ENCODE measurements around the gene PLEKHA7. TPM values are rescaled to one million over a fixed set of nuclear protein-coding genes. Genes with fewer than 3 reads are reported as not detected.

PLEKHA7 gene
- polyA plus RNA-seq, 3 donors from 2014 or later = 0.28 to 0.31 TPM; not detected in 1

DNA sequence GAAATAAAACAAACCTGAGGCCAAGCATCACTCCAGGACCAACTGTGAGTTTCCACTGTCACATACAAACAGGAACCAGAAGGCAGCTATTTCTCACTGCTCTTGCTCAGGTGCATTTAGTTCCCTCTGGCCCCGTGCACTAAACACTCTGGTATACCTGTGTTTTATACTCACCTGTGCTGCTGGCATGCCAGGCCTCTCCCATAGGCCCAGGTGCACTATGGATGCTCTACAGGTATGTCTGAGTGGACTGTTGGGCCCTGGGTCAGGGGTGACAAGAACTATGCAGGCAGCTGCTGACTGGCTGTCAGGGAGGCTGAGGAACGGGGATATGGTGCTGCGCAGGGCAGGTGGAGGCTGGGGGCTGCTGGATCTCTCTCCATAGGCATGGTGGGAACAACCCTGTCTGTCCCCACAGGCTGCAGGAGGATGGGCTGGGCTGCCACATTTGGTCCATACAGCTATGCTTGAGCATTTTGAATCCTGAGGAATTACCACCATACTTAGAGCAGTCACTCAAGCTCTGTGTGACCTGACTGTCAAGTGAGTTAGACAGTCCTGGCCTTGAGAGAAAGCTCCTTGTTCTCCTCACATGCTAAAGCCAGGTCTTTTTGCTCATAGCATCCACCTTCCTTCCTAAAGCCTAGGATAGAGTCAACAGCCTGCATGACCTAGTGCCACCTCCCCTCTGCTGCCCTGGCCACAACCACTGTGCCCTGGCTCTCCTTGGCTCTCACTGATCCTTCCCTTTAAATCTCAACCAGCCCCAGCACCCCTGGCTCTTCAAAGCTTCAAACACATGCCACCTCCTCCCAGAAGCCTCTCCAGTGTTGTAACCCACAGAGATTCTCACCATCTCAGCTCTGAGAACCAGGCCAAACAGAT, 202.8 kb downstream of the PLEKHA7 start:
- Mint-ChIP-seq H3K27ac (no peak overlapping the region), H3K4me3 (no peak overlapping the region), H3K9me3 (no peaks in the 10 kb centered on the region), H3K36me3 (no peaks in the 10 kb centered on the region), H3K27me3 (ENCODE audit: low read depth in 3 of 3) (peaks cover 0 to 12% (median 3%) of the 10 kb centered on the region in 3 donors), H3K4me1 (no peaks in the 10 kb centered on the region)
- DNase-seq = no peak

DNA sequence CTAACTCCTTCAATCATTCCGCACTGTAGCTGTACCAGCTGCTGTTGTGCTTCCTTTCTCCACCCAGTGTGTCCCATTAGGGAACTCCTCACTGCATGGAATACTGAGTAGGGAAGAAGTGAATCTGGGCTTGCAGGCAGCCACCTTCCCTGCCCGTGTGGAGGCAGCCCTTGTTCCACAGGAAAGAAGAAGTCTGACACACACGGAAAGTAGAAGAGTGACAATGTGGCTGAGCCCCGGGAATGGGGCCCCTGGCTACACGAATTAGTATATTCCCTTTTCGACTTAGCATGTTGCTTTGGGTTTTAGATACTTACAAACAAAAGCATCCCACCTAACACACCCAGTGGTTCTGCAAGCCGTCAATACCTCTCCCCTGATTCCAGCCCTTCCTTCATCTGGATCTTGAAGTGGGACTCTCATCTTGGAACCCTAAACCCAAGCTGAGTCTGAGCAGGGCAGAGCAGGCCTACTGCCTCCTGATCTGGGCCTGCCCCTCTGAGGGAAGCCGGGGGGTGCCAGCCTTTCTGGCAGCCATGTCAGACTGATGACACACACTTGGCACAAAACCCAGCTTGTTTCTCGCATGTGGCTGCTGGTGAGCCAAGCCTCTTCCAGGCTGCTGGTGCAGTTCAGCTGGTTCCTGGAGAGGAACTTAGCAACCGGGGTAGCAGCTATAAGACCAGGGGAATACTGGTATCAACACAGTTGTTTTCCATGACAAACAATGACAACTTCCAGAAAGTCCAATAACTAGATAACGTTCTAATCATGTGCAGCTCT, 204.1 kb downstream of the PLEKHA7 start:
- no peak overlapping the region for H3K27ac Mint-ChIP-seq
- no peak for DNase-seq

DNA sequence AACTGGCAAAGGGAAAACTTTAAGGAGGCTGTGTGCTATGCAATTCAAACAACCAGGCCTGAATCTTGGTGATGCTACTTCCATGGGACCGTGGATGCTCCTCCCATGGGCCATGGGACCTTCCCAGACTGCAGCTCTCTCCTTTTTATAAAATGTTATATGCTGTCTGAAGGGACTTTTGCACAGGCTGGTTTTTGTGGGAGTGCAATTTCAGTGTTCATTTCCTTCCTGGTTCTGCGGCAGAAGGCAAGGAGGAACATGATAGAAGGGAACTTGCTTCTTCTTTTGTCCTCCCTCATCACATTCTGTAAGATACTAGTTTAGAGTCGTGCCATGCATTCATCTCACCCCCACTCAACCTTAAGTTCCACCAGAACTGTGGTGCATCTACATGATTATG, 206.9 kb downstream of the PLEKHA7 start:
- no peaks in the 10 kb centered on the region for H3K9me3 Mint-ChIP-seq
- H3K4me1 Mint-ChIP-seq = no peaks in the 10 kb centered on the region
- H3K27ac Mint-ChIP-seq = no peak overlapping the region
- peaks cover 0 to 7% (median 3%) of the 10 kb centered on the region in 3 donors for H3K27me3 Mint-ChIP-seq (ENCODE audit: low read depth in 3 of 3)
- H3K36me3 Mint-ChIP-seq = no peaks in the 10 kb centered on the region
- no peak for DNase-seq
- H3K4me3 Mint-ChIP-seq = no peak overlapping the region

More for the DNA sequence above, 204.1 kb downstream of the PLEKHA7 start:
- H3K4me1 Mint-ChIP-seq = no peaks in the 10 kb centered on the region
- no peaks in the 10 kb centered on the region for H3K9me3 Mint-ChIP-seq
- no peaks in the 10 kb centered on the region for H3K36me3 Mint-ChIP-seq
- H3K4me3 Mint-ChIP-seq = no peak overlapping the region
- H3K27me3 Mint-ChIP-seq (ENCODE audit: low read depth in 3 of 3) = peaks cover 0 to 7% (median 3%) of the 10 kb centered on the region in 3 donors

DNA sequence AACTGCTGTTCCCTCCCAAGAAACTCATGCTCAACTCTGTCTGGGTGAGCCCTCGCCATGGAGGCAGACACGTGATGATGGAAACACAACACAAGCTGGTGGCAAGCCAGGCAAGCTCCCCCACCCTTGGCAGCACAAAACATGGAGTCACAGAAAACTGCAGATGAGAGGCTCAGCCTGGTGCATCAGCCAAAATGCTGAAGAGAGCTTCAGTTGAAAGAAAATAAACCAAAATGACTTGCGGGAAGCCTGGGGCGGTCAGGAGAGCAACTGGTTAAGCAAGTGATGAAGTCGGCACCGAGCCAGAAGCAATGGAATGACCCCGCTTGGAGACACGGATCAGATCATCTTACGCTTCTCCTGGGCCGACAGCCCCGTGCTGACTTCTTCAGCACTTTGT, 207.4 kb downstream of the PLEKHA7 start:
- Mint-ChIP-seq H3K27ac (no peak overlapping the region), H3K36me3 (no peaks in the 10 kb centered on the region), H3K4me1 (no peaks in the 10 kb centered on the region), H3K4me3 (no peak overlapping the region), H3K9me3 (no peaks in the 10 kb centered on the region), H3K27me3 (ENCODE audit: low read depth in 3 of 3) (peaks cover 0 to 6% (median 3%) of the 10 kb centered on the region in 3 donors)
- no peak for DNase-seq

DNA sequence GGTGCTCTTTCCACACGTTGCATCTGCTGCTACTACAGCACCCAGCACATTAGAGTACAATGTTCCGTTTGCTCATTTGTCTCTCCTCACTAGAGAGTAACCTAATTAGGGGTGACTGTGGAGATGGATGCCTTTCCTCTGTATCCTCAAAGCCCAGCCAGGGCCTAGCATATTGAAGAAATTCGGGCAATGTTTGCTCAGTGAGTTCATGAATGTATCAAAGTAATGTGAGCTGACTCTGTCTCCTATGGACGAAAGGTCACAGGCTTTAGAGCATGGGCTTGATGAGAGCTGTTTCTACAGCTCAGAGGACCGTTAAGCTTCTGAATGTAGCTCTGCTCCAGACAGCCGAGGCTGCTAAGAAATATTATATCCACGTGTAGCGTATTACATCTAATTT, 208.3 kb downstream of the PLEKHA7 start:
- no peaks in the 10 kb centered on the region for H3K9me3 Mint-ChIP-seq
- peaks cover 0 to 5% (median 4%) of the 10 kb centered on the region in 3 donors for H3K27me3 Mint-ChIP-seq (ENCODE audit: low read depth in 3 of 3)
- H3K27ac Mint-ChIP-seq = no peak overlapping the region

DNA sequence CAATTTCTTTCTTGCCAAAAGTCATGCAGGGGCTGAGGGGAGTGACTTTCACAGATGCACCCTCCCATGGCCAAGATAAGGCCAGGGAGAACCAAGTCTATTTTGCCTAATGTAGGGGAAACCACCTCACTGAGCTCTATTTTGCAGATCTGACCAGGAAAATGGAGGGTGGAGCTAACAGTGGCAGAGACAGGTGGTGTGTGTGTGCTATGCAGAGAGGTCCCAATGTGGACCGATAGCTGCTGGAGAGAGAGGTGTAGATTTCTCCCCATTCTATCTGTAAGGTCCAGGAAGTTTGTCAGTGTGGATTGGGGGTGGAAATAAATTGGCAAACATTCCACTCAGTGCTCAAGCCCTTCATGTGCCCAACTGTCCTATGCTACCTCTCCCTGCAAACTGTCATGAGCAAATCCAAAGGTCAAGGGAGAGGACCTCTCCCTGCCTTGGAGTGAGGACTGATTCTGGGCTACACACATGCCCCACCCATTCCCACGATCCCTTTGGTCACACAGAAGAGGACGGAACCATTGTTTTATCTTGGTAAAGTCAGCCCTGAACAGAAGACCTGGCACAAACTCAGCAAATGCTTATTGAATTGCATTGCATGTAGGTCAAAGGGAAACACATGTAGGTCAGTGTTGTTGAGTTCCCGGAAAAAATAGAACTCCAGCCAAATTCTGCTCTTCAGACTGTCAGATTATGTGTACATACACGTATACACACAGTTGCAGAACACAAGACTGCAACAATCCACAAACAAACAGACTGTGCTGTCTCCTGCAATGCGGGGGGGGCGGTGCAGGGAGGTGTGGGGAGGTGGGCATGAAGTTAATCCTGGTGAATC, 209.9 kb downstream of the PLEKHA7 start:
- no peak for DNase-seq
- Mint-ChIP-seq H3K27ac (no peak overlapping the region), H3K4me1 (no peaks in the 10 kb centered on the region), H3K9me3 (no peaks in the 10 kb centered on the region), H3K36me3 (no peaks in the 10 kb centered on the region), H3K4me3 (no peak overlapping the region), H3K27me3 (ENCODE audit: low read depth in 3 of 3) (peaks cover 0 to 6% (median 4%) of the 10 kb centered on the region in 3 donors)

More for the DNA sequence above, 208.3 kb downstream of the PLEKHA7 start:
- H3K36me3 Mint-ChIP-seq = no peaks in the 10 kb centered on the region
- DNase-seq = no peak
- H3K4me3 Mint-ChIP-seq = no peak overlapping the region
- no peaks in the 10 kb centered on the region for H3K4me1 Mint-ChIP-seq

DNA sequence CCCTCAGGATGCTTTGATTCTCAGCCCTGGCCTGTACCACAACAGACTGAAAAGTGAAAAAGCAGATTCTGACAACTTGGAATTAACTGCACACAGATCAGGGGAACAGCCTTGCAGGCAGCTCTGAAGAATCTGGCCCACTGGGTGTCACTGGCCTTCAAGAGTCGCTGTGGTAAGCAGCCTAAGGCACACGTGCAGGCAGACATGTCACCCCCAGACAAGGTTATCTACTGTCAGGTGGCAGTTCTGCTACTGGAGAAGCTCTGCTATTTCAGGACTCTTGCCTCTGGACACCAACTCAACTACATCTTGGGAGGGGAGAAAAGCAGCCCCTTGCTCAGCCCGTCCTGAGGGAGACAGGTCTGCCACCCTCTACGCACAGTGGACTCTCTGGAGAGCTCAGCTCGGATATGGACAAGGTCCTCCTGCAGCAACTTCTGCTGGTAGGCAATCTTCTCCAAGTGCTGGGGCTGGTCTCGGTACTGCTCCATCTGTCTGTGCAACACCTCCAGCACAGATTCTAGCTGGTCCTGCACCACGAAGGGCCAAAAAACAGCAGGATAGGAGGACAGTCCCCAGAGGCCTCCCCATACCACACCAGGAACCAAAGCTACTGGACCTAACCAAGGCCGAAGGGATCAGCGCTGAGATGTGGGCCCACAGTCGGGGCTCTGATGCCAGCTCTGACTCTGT, 212.8 kb downstream of the PLEKHA7 start:
- no peak overlapping the region for H3K27ac Mint-ChIP-seq
- no peaks in the 10 kb centered on the region for H3K4me1 Mint-ChIP-seq
- no peak overlapping the region for H3K4me3 Mint-ChIP-seq
- H3K27me3 Mint-ChIP-seq (ENCODE audit: low read depth in 3 of 3) = peaks cover 0 to 5% (median 3%) of the 10 kb centered on the region in 3 donors
- no peaks in the 10 kb centered on the region for H3K9me3 Mint-ChIP-seq
- DNase-seq = no peak
- H3K36me3 Mint-ChIP-seq = no peaks in the 10 kb centered on the region

DNA sequence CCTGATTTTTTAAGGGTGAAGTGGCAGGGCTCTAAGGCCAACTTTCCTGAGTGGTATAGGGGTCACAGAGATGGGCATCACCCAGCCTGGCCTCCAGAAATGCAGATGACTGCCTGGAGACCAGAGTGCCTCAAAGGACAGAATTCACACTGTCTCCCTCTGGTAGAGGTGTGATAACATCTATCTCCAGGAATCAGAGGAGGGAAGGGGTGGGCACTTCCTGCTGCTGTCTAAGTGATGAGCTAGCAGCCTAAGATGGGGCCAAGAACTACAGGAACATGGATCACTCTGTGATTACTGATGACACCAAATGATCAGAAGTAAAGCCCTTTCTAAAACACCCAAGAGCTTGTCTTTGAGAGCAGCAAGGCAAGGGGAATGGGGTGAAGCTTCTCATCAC, 213.8 kb downstream of the PLEKHA7 start:
- no peaks in the 10 kb centered on the region for H3K9me3 Mint-ChIP-seq
- H3K4me1 Mint-ChIP-seq = no peaks in the 10 kb centered on the region
- H3K4me3 Mint-ChIP-seq = no peak overlapping the region
- H3K36me3 Mint-ChIP-seq = no peaks in the 10 kb centered on the region
- H3K27ac Mint-ChIP-seq = no peak overlapping the region
- peaks cover 0 to 5% (median 1%) of the 10 kb centered on the region in 3 donors for H3K27me3 Mint-ChIP-seq (ENCODE audit: low read depth in 3 of 3)
- no peak for DNase-seq

DNA sequence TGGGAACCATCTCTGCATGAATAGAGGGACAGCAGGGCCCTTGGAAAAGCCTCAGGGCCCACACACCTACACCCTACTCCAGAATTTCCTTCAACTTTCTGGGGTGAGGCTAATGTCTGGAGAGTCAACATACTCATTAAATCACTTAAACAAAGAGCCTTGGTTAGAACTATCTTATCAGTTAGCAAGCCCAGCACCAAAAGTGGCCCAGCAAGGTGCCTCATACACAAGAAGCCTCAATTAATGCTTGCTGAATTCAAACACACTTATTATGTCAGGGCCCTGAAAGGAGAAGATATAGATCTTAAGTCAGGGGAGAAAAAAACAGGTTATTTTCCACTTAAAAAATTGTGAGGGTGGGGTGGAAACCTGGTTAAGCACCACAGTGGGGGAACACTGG, 214.3 kb downstream of the PLEKHA7 start:
- H3K36me3 Mint-ChIP-seq = no peaks in the 10 kb centered on the region
- H3K4me3 Mint-ChIP-seq = no peak overlapping the region
- no peaks in the 10 kb centered on the region for H3K9me3 Mint-ChIP-seq
- DNase-seq = no peak
- H3K4me1 Mint-ChIP-seq = no peaks in the 10 kb centered on the region
- peaks cover 0 to 6% (median 5%) of the 10 kb centered on the region in 3 donors for H3K27me3 Mint-ChIP-seq (ENCODE audit: low read depth in 3 of 3)
- no peak overlapping the region for H3K27ac Mint-ChIP-seq

DNA sequence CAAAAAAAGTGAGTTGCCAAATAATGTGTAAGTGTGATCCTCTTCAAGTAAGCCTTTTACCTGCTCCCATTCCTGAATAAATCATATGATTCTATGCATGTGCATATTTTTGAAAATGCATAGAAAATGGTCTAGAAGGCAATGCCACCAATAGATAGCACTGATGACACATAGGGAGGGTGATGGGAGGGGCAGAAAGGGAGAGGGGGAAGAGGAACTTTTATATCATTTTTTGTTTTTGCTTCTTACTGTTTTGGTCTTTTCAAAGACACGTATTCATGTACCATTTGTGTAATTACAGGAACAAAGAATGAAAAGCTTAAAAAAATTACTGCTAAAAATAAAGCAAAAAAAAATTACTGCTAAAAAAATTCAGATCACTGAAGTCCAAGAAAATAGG, 215.0 kb downstream of the PLEKHA7 start:
- Mint-ChIP-seq H3K27ac (no peak overlapping the region), H3K27me3 (ENCODE audit: low read depth in 3 of 3) (peaks cover 0 to 6% (median 5%) of the 10 kb centered on the region in 3 donors), H3K4me3 (no peak overlapping the region), H3K36me3 (no peaks in the 10 kb centered on the region), H3K4me1 (no peaks in the 10 kb centered on the region), H3K9me3 (no peaks in the 10 kb centered on the region)
- DNase-seq = no peak

DNA sequence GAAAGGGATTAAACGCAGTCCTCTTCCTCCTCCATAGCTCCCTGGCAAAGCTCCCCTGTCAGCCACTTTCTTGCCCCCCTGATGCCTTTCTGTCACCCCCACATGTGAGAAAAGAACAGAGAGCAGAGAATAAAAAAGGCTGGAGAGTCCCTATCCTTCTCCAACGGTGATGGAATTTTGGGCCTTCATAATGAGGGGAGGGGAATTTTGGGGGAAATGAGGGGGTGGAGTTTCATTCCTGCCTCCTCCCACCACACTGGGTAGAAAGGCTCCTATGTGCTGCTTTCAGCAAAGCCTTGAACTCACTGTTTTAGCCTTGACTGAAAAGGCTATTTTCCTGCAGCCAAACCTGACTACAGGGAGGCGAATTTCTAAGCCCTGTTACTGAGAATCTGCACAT, 216.4 kb downstream of the PLEKHA7 start:
- Mint-ChIP-seq H3K27me3 (ENCODE audit: low read depth in 3 of 3) (peaks cover 0 to 6% (median 5%) of the 10 kb centered on the region in 3 donors), H3K4me1 (no peaks in the 10 kb centered on the region), H3K27ac (no peak overlapping the region), H3K9me3 (no peaks in the 10 kb centered on the region), H3K36me3 (no peaks in the 10 kb centered on the region), H3K4me3 (no peak overlapping the region)
- no peak for DNase-seq

DNA sequence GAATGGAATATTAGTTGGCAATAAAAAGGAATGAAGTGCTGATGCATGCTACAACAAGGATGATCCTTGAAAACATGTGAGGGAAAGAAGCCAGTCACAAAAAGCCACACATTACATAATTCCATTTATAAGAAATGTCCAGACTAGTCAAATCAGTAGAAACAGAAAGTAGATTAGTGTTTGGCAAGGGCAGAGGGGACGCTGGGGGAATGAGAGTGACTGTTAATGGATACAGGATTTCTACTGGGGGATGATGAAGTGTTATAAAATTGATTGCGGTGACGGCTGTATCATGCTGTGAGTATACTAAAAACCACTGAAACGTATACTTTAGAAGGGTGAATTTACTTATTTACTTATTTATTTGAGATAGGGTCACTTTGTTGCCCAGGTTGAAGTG, 217.9 kb downstream of the PLEKHA7 start:
- Mint-ChIP-seq H3K4me1 (no peaks in the 10 kb centered on the region), H3K27me3 (ENCODE audit: low read depth in 3 of 3) (peaks cover 0 to 6% (median 5%) of the 10 kb centered on the region in 3 donors), H3K36me3 (no peaks in the 10 kb centered on the region), H3K9me3 (no peaks in the 10 kb centered on the region), H3K27ac (no peak overlapping the region), H3K4me3 (no peak overlapping the region)
- no peak for DNase-seq

DNA sequence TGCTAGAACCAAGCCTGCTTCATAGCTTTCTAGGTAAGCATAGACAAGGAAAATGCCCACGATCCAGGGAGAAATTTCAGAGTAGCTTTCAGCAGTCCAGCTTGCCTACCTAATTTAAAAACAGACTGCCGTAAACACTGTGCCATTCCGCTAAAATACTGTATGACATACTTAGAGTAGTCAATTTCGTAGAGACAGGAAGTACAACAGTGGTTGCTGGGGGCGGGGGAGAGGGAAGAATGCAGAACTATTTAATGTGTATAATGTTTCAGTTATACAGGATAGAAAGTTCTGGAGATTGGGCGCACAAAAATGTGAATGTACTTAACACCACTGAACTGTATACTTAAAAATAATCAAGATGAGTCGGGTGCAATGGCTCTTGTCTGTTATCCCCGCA, 219.1 kb downstream of the PLEKHA7 start:
- Mint-ChIP-seq H3K27ac (no peak overlapping the region), H3K27me3 (ENCODE audit: low read depth in 3 of 3) (peaks cover 0 to 6% (median 2%) of the 10 kb centered on the region in 3 donors), H3K9me3 (no peaks in the 10 kb centered on the region), H3K36me3 (no peaks in the 10 kb centered on the region), H3K4me3 (no peak overlapping the region), H3K4me1 (no peaks in the 10 kb centered on the region)
- no peak for DNase-seq

Measured in immature natural killer cell (primary cell).